GM21528 (cell line): Measurements from ENCODE around the gene SLC25A25.
A peak's percentile ranks its signal among the peaks of the same experiment; 100 is the strongest.
"Not testable (repeated sequence)": the region's sequence is repeated elsewhere in the genome, so short reads cannot be mapped to it uniquely, and the experiment has no call there.

Experiments
- ATAC-seq: cut with Tn5 transposase; IDR thresholded peaks from one replicate; pipeline ENCODE4 v1.9.1; 2021; ENCODE audit warnings: mild to moderate bottlenecking, moderate library complexity; ENCODE audit not compliant: unreplicated experiment, low FRiP score

The SLC25A25 gene

GRCh38 chr9:128121924-128122808 is 54.1 kb downstream of the SLC25A25 start:
- no peak for ATAC-seq

- no peak for ATAC-seq
Measured at GRCh38 chr9:128122809-128123175, 54.8 kb downstream of the SLC25A25 start.

DNA sequence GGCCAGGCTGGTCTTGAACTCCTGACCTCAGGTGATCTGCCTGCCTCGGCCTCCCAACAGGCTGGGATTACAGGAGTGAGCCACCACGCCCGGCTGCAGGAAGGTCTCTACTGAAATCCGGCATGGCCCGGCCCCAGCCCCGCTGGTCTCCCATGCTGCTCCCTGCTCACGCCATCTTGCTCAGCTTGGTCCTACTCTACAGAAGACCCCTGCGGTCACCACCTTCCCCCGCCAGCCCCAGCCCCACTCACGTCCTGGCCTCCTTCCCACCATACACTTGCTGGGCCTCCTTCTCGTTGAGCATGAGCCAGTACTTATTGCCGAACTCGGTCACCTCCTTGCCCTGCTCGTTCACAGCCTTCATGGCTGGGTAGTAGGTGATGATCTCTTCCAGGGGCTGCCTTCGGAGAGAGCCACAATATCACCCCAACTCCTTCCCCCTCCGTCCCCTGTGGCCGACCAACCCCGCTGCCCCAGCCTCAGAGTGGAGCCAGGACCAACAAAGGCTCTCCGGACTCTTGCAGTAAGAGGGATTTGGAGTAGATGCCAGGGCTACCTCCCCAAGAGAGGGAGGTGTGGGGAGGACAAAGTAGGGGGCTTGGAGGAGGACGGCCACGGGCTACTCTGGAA is 55.5 kb downstream of the SLC25A25 start:
- no peak for ATAC-seq

DNA sequence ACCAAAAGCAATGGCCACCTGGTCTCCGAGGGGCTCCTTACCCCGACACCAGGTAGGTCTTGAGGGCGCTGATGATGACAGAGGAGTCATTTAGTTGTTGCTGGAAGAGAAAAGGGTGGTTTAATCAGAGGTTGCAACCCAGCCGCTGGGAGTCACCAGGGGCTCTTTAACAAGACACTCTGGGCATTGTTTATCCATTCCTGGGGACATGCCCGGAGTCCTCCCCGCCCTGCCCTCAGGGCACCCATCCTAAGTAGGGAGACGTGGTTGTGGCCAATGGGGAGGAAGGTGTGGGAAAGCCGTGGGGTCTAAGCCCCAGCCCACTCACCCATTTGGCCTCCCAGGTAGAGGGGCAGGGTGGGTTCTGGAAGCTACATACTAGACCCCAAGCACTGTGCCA is 56.4 kb downstream of the SLC25A25 start:
- no peak for ATAC-seq

DNA sequence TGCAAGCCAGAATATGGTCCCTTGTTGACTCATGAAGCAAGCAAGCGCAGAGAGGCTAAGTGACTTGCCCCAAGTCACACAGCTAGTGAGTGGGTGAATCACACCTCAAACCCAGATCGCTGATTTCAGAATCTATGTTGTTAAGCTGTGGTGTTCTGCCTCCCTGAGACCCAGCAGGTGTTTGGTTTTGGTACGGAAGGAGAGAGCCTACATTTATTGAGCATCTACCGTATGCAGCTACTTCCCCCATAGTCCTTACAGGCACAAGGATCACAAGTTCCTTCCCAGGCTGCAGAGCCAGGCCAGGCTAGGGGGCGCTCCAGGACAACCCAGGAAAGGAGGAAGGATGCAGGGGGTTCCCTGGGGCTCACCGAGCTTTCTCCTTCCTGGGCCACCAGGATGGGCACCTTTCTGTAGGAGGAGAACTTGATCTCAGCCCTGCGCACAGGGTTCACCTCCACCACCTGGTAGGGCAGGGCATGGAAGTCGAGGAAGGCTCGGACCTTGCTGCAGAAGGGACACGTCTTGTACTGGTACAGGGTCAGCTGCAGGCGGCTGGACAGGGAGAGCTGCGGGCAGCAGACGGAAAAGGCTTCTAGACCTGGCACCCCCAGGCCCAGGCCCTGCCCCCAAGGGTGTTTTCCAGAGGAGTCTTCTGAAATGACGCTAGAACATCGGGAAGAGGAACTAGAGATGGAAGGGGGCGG is 57.0 kb downstream of the SLC25A25 start:
- ATAC-seq: no peak

GRCh38 chr9:128125580-128126354 is 57.7 kb downstream of the SLC25A25 start:
- no peak for ATAC-seq

DNA sequence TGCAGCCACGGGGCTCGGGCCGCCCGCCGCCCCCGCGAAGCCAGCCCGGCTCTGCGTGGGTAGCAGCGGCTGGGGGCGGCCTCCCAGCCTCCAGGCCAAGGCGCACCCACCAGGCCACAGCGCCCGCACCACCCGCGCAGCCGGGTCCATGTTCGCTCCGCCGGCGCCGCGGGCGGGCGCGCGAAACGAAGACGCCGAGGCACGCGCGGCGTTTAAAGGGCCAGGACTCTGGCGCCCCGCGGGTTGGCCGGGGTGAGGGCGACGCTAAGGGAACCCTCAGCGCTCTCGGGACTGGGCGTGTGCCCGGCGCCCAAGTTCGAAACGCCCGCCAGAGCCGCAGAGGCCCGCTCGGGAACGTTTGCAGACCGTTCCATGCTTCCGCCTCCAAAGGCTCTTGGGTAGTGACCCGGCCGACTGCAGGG is 59.5 kb downstream of the SLC25A25 start, which contains the start of gene PTGES2:
Gene PTGES2 (minus strand): TSS at position 162 of the 422 bp plus-strand sequence. CDS start 12 bp downstream, at position 150.
- ATAC-seq: peak; percentile 51

DNA sequence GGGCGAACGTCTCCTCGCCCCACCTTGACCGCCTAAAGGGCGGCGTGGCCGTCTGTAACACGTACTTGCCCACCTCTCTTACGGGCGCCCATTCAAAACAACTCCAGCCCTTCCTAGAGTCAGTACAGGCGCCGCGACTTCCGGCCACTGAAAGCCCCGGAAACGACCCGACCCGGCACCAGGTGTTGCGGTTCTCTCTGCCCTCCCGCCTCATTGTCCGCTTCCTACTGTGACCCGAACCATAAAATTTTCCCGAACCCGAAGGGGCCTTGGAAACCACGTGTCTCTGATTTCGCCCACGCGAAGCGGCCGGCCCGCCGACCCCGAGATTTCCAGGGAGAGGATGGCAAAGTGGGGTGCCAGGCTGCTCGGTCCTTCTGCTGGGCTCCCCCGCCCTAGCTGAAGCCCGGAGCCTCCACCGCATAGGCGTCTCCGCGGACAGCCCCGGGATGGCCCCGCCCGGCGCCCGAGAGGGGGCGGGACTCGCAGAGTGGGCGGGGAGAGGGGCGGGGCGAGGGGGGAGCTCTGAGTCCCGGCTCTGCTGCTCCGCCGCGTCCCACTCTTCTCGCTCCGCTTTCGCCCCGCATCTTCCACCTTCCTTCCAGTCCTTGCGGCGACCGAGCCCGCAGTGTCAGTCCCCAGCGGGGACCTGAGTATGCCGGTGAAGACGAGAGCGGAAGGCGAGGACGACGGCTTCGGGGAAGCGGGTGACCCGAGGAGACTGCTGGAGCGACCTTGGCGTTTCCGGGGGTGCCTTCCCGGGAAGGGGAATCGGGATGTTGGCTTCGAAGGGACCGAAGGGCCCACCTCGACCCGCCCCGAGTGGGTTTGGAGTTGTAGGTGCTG is 60.2 kb downstream of the SLC25A25 start:
- ATAC-seq: peak; percentile 68

DNA sequence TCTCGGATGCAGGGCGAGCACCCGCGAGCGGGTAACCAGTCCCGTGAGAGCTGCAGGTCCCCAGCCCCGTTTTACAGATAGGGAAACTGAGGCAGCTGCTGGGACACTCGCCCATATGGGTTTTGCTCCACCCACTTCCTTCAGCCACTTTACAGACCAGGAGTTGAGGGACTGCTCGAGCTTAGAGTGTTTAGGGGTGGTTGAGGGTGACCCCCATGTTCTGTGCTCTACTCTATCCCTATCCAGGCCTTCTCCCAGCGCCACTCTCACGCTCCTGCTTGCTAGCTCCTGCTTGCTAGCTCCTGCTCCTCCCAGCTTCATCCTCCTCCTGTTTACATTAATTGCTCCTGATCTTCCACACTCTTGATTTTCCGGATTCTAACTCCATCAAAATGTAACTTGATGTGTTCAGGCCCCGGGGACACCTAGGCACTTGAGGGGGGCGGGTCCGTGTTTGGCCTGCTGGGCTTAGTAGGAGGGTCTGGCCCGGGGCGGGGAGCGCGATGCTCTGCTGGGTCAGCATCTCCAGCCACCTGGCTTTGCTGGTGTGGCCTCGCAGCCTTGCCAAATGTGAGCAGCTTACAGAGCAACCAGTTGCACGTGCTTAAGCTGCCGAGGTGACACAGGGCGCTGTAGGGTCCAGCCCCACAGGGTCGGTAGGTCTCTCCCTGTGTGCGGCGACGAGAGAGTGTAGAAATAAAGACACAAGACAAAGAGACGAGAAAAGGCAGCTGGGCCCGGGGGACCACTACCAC is 61.0 kb downstream of the SLC25A25 start:
- ATAC-seq: no peak

DNA sequence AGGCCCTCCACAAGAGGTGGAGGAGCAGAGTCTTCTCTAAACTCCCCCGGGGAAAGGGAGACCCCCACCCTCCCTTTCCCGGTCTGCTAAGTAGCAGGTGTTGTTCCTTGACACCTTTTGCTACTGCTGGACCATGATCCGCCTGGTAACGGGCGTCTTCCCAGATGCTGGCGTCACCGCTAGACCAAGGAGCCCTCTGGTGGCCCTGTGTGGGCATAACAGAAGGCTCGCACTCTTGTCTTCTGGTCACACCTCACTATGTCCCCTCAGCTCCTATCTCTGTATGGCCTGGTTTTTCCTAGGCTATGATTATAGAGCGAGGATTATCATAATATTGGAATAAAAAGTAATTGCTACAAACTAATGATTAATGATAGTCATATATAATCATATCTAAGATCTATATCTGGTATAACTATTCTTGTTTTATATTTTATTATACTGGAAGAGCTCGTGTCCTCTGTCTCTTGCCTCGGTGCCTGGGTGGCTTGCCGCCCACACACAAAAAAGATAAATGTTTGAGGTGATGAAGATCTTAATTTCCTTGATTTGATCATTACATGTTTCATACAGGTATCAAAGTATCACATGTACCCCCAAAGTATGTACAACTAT is 62.1 kb downstream of the SLC25A25 start:
- not testable (repeated sequence) for ATAC-seq

GRCh38 chr9:128130651-128131050 is 62.6 kb downstream of the SLC25A25 start:
- ATAC-seq: not testable (repeated sequence)

DNA sequence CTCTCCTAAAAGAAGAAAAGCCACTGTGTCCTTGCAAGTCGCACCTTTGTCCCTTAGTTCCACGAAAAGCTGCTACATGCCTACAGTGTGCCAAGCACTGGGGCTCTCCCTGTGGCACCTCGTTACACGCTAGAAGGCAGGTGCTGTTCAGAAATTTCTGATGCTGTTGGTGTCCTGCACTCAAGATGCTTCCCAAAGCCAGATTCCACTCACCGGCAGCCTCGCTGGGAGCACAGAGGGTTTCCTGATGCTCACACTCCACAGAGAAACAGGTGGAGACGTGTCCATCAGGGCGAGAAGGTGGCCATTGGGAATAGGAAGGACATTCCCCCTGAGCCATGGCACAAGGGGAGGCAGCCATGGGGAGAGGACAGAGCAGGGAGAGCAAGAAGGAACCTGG is 63.3 kb downstream of the SLC25A25 start:
- not testable (repeated sequence) for ATAC-seq

DNA sequence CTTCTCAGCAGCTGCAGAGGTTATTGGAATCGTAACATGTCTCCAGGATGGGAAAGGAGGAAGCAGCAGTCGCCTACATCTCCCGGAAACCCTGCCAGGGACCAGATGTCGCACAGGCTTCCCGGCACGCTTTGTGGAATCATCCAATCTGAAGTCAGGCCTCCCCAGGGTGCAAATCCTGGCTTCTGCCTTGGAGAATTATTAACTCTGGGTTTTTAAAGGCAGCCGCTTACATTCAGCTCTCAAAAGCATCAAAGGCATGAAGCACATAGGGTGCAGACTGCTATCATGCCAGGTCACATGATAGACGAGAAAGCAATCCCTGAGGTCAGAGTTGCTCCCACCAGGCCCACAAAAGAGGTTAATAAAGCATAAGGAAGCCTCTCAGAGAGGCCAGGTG is 64.1 kb downstream of the SLC25A25 start:
- ATAC-seq: not testable (repeated sequence)

- ATAC-seq: not testable (repeated sequence)
Measured at GRCh38 chr9:128135561-128135960, 67.5 kb downstream of the SLC25A25 start.

DNA sequence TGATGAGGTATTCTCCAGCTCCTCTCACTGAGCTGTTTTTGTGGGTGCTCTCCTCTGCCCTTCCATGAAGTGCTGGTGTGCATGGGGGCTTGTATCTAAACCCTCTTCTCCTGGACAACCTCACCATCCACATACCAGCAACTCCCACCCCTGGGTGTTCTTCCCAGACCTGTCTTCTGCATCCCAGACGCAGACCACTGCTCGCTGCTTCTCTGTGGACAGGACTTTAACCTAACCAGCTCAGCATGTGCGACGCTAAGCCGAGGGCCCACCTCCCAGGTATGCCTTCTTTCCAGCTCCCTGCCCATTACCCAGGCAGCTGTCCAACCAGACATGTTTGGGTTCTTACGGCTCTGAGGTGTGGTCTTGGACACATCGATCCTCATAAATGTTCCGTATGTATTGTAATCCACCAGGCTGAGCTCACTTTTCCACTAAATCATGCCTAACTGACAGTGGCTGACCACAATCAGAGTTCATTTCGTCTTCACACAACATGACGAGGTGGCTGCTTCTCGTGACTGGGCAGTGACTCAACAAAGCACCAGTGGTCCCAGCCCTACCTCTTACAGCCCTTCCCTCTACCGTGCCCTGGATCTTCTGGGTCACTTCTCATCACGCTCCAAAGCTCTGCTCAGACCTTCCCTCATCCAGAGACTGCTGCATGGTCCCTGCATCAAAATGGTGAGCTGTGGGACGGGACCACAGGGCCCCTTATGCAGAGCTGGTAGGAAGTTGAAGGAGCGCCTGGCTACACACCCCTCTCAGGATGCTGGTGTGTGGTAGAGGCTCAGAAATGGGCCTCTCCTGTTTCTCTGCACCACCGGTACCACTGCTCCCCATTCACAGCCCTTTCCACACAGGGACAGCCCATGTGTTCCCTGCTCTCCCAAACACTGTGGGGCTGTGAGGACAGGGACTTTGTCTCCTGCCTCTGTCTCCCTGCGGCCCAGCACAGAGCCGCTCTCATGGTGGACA is 69.1 kb downstream of the SLC25A25 start:
- no peak for ATAC-seq

DNA sequence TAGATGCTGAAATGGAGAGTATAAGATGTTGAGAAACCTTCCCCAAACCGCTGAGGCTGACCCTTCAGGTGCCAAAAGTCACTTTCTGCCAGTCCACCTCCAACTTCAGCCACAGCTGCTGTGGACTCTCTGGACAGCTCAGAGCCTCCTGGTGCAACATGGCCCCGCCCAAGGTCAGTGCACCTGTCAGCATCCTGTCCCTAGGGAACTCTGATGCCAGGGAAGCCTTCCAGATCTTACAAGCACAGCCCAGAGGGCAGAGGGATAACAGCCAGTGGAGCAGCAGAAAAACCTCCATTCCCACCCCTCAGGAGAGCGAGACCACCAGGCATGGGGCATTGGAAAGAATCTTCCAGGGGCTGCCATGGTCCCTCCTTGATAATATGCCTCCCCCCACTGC is 70.0 kb downstream of the SLC25A25 start:
- ATAC-seq: no peak

- ATAC-seq: no peak
Measured at GRCh38 chr9:128139621-128140020, 71.6 kb downstream of the SLC25A25 start.
